ENCODE measurements around the gene RIT1.
A peak's percentile ranks its signal among the peaks of the same experiment; 100 is the strongest.

RIT1 gene

GRCh38 chr1:155890251-155890650, 20.9 kb downstream of the RIT1 start:
- no peak for FAIRE-seq

GRCh38 chr1:155889566-155889965, 21.6 kb downstream of the RIT1 start:
- no peak for FAIRE-seq

- no peak for FAIRE-seq
Measured at GRCh38 chr1:155888481-155888880, 22.7 kb downstream of the RIT1 start.

GRCh38 chr1:155884982-155885381, 26.2 kb downstream of the RIT1 start:
- no peak for FAIRE-seq

GRCh38 chr1:155884031-155884960, 26.9 kb downstream of the RIT1 start:
- no peak for FAIRE-seq

- FAIRE-seq, result no peak
Measured at GRCh38 chr1:155882766-155883165, 28.4 kb downstream of the RIT1 start.

- no peak for FAIRE-seq
Measured at GRCh38 chr1:155882235-155882634, 28.9 kb downstream of the RIT1 start.

- no peak for FAIRE-seq
Measured at GRCh38 chr1:155880950-155881349, 30.2 kb downstream of the RIT1 start.

- FAIRE-seq, result no peak
Measured at GRCh38 chr1:155880251-155880650, 30.9 kb downstream of the RIT1 start.

GRCh38 chr1:155877945-155878344, 33.2 kb downstream of the RIT1 start:
- FAIRE-seq, result no peak

- FAIRE-seq, result no peak
Measured at GRCh38 chr1:155873860-155874259, 37.3 kb downstream of the RIT1 start.

- no peak for FAIRE-seq
Measured at GRCh38 chr1:155872527-155872926, 38.6 kb downstream of the RIT1 start.

- no peak for FAIRE-seq
Measured at GRCh38 chr1:155871390-155871789, 39.8 kb downstream of the RIT1 start.

GRCh38 chr1:155867766-155868165, 43.4 kb downstream of the RIT1 start:
- FAIRE-seq, result no peak

- no peak for FAIRE-seq
Measured at GRCh38 chr1:155864393-155864792, 46.8 kb downstream of the RIT1 start.

GRCh38 chr1:155861896-155862295, 49.3 kb downstream of the RIT1 start:
- FAIRE-seq, result no peak

- FAIRE-seq, result no peak
Measured at GRCh38 chr1:155860970-155861510, 50.1 kb downstream of the RIT1 start.

GRCh38 chr1:155859881-155860871, 51.0 kb downstream of the RIT1 start:
- FAIRE-seq, result no peak

- FAIRE-seq, result peak; percentile 98
Measured at GRCh38 chr1:155859234-155859829, 51.8 kb downstream of the RIT1 start, which contains the start of gene SYT11. TSS of gene SYT11 (plus strand) at chr1:155859567. CDS start at chr1:155859762, 195 bp downstream.

- FAIRE-seq, result no peak
Measured at GRCh38 chr1:155858800-155859233, 52.3 kb downstream of the RIT1 start.

- peak; percentile 92 for FAIRE-seq
Measured at GRCh38 chr1:155856975-155857930, 53.9 kb downstream of the RIT1 start, which contains the start of gene GON4L. TSS of gene GON4L (minus strand) at chr1:155857214. CDS start at chr1:155853780, 3,434 bp downstream.
